ENCODE measurements around the gene DNAI4. TPM values are rescaled to one million over a fixed set of nuclear protein-coding genes. Genes with fewer than 3 reads are reported as not detected.

Gene DNAI4
- total and polyA plus RNA-seq, 2 of the 8 experiments (the other 6 are each of a cell fraction or from before 2014, with no cell fraction given) = 0.32 to 2.1 TPM

- Histone ChIP-seq H2BK12ac (ENCODE audit: low read depth, low read length) (no peak overlapping the region), H3K4me2 (ENCODE audit: insufficient read depth in 1 of 2, low read depth in 2 of 2, low read length in 2 of 2) (no peak overlapping the region), H2BK15ac (ENCODE audit: low read length) (no peak overlapping the region), H4K91ac (replicated peaks; ENCODE audit: insufficient read length, low read length) (no peak overlapping the region), H3K4ac (replicated peaks; ENCODE audit: insufficient read length, low read depth, low read length) (no peak overlapping the region), H3K79me1 (ENCODE audit: low read depth, low read length) (no peaks in the 10 kb centered on the region), H2BK5ac (ENCODE audit: low read depth, low read length) (no peak overlapping the region), H3K23ac (ENCODE audit: insufficient read length) (no peak overlapping the region), H3K79me2 (ENCODE audit: control insufficient read depth in 1 of 2, insufficient read depth in 2 of 2, low read length in 2 of 2) (no peaks in the 10 kb centered on the region), H3K18ac (ENCODE audit: extremely low read depth, low read length) (no peak overlapping the region), H2AK5ac (ENCODE audit: low read depth, low read length) (no peak overlapping the region), H3K9me3 (ENCODE audit: insufficient read depth in 2 of 2, low read depth in 1 of 2, low read length in 1 of 2) (no peaks in the 10 kb centered on the region), H2BK20ac (ENCODE audit: low read length) (no peak overlapping the region), H3K36me3 (ENCODE audit: control insufficient read depth in 2 of 4, insufficient read depth in 4 of 4, low read length in 3 of 4) (no peaks in the 10 kb centered on the region), H4K5ac (ENCODE audit: insufficient read length, low read depth, low read length) (no peak overlapping the region), H3K27me3 (replicated peaks in 1 of 4; ENCODE audit: control insufficient read depth in 3 of 4, extremely low read depth in 1 of 4, insufficient read depth in 3 of 4, low read length in 3 of 4) (no peaks in the 10 kb centered on the region), H3K23me2 (ENCODE audit: low read depth, low read length) (no peaks in the 10 kb centered on the region), H3K56ac (replicated peaks; ENCODE audit: insufficient read length, low read depth, low read length) (no peak overlapping the region), H3K14ac (ENCODE audit: insufficient read length) (no peak overlapping the region), H2AFZ (ENCODE audit: low read length) (no peak overlapping the region), H3K4me1 (replicated peaks in 1 of 4; ENCODE audit: control insufficient read depth in 3 of 4, insufficient read depth in 4 of 4, low read length in 3 of 4) (no peaks in the 10 kb centered on the region), H2BK120ac (replicated peaks; ENCODE audit: low read depth, low read length) (no peak overlapping the region), H3K9ac (replicated peaks in 1 of 4; ENCODE audit: extremely low read depth in 1 of 4, low read depth in 3 of 4, low read length in 3 of 4) (no peak overlapping the region), H4K20me1 (replicated peaks in 1 of 2; ENCODE audit: control insufficient read depth in 1 of 2, insufficient read depth in 2 of 2, low read length in 2 of 2) (no peaks in the 10 kb centered on the region), H3K4me3 (ENCODE audit: extremely low read depth in 1 of 4, insufficient read depth in 2 of 4, low read depth in 3 of 4, low read length in 4 of 4) (no peak overlapping the region), H3K27ac (ENCODE audit: low read depth, low read length) (no peak overlapping the region), H4K8ac (ENCODE audit: extremely low read depth, insufficient read depth, low read length) (no peak overlapping the region)
- CTCF ChIA-PET (ENCODE audit: partially characterized antibody) = no interaction called here
- WGBS, 2 experiments (ENCODE audit: extremely low coverage in 1 of 2, insufficient coverage in 1 of 2, insufficient read length in 1 of 2, insufficient replicate concordance in 2 of 2, low coverage in 1 of 2, low lambda C conversion rate in 2 of 2, missing lambda C conversion rate in 1 of 2) = 95% methylated on average over 2 of the region's 2 CpGs; no CpG with 5 or more reads in 1 of the 2 experiments
- no peak for FAIRE-seq
- no peak for DNase-seq (ENCODE audit: low read depth in 1 of 2, low spot score in 2 of 2)
- POLR2A ChIA-PET (ENCODE audit: partially characterized antibody) = no interaction called here
- TF ChIP-seq EP300 (IDR thresholded peaks at IDR 0.05; ENCODE audit: borderline replicate concordance in 1 of 2, low read depth in 2 of 2, low read length in 2 of 2) (no peak), KDM1A (IDR thresholded peaks at IDR 0.05; ENCODE audit: borderline replicate concordance, low read length) (no peak), CHD2 (IDR thresholded peaks at IDR 0.05; ENCODE audit: low read length) (no peak), FOSL1 (IDR thresholded peaks at IDR 0.05; ENCODE audit: insufficient read depth, low read depth, low read length) (no peak), TAF7 (optimal IDR thresholded peaks at IDR 0.05; ENCODE audit: borderline replicate concordance, low read depth, low read length) (no peak), CTBP2 (IDR thresholded peaks at IDR 0.05; ENCODE audit: borderline replicate concordance, insufficient read depth, insufficient read length, low read length) (no peak), GTF2F1 (IDR thresholded peaks at IDR 0.05; ENCODE audit: borderline replicate concordance, low read depth, low read length) (no peak), NANOG (IDR thresholded peaks at IDR 0.05; ENCODE audit: insufficient read depth, low read depth, low read length, poor library complexity, severe bottlenecking) (no peak), SUZ12 (IDR thresholded peaks at IDR 0.05; ENCODE audit: low read length) (no peak), SIN3A (conservative IDR thresholded peaks at IDR 0.05 in 1 of 2, IDR thresholded peaks at IDR 0.05 in 1 of 2; ENCODE audit: low read depth in 1 of 2, low read length in 2 of 2) (no peak), BRCA1 (IDR thresholded peaks at IDR 0.05; ENCODE audit: low read depth, low read length) (no peak), SP1 (IDR thresholded peaks at IDR 0.05; ENCODE audit: low read depth, low read length) (no peak), MAFK (IDR thresholded peaks at IDR 0.05; ENCODE audit: low read depth, low read length) (no peak), KDM5A (IDR thresholded peaks at IDR 0.05; ENCODE audit: low read length) (no peak), TCF12 (IDR thresholded peaks at IDR 0.05; ENCODE audit: low read depth, low read length) (no peak)
Measured at GRCh38 chr1:66867501-66867900, 57.2 kb downstream of the DNAI4 start.

All from H1 (cell line).